ENCODE measurements around the gene TRIM28. TPM values are rescaled to one million over a fixed set of nuclear protein-coding genes. Genes with fewer than 3 reads are reported as not detected.
A peak's percentile ranks its signal among the peaks of the same experiment; 100 is the strongest.

Gene TRIM28
- total and polyA plus RNA-seq, 9 of the 15 experiments (the other 6 are each of a cell fraction or from before 2014, with no cell fraction given), result 12.1 to 797 (median 490) TPM

- TF ChIP-seq POLR2G (IDR thresholded peaks at IDR 0.05; ENCODE audit: low read depth, low read length), result peak; percentile 65
- TF ChIP-seq ZNF764 (CRISPR knock-in tag; IDR thresholded peaks at IDR 0.05; ENCODE audit: low read depth), result no peak
- no peak for TF ChIP-seq MECOM (CRISPR knock-in tag; IDR thresholded peaks at IDR 0.05)
- TF ChIP-seq, protein P1, sequence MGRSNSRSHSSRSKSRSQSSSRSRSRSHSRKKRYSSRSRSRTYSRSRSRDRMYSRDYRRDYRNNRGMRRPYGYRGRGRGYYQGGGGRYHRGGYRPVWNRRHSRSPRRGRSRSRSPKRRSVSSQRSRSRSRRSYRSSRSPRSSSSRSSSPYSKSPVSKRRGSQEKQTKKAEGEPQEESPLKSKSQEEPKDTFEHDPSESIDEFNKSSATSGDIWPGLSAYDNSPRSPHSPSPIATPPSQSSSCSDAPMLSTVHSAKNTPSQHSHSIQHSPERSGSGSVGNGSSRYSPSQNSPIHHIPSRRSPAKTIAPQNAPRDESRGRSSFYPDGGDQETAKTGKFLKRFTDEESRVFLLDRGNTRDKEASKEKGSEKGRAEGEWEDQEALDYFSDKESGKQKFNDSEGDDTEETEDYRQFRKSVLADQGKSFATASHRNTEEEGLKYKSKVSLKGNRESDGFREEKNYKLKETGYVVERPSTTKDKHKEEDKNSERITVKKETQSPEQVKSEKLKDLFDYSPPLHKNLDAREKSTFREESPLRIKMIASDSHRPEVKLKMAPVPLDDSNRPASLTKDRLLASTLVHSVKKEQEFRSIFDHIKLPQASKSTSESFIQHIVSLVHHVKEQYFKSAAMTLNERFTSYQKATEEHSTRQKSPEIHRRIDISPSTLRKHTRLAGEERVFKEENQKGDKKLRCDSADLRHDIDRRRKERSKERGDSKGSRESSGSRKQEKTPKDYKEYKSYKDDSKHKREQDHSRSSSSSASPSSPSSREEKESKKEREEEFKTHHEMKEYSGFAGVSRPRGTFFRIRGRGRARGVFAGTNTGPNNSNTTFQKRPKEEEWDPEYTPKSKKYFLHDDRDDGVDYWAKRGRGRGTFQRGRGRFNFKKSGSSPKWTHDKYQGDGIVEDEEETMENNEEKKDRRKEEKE (IDR thresholded peaks at IDR 0.05; ENCODE audit: borderline replicate concordance in 1 of 2, control insufficient read depth in 1 of 2, low read depth in 2 of 2, low read length in 1 of 2), result no peak
- no peak for TF ChIP-seq ZNF408 (CRISPR knock-in tag; IDR thresholded peaks at IDR 0.05; ENCODE audit: low read depth)
- no peak for TF ChIP-seq FUS (optimal IDR thresholded peaks at IDR 0.05; ENCODE audit: low read depth, low read length)
- TF ChIP-seq MED1 (CRISPR knock-in tag; IDR thresholded peaks at IDR 0.05; ENCODE audit: borderline replicate concordance), result no peak
- no peak for TF ChIP-seq NR0B1 (IDR thresholded peaks at IDR 0.05; ENCODE audit: partially characterized antibody)
- no peak for TF ChIP-seq CSDE1 (IDR thresholded peaks at IDR 0.05)
- no peak for TF ChIP-seq SLC30A9 (CRISPR knock-in tag; IDR thresholded peaks at IDR 0.05)
- no peak for TF ChIP-seq ASH1L (IDR thresholded peaks at IDR 0.05; ENCODE audit: borderline replicate concordance, low read depth, partially characterized antibody)
- TF ChIP-seq, protein P2, sequence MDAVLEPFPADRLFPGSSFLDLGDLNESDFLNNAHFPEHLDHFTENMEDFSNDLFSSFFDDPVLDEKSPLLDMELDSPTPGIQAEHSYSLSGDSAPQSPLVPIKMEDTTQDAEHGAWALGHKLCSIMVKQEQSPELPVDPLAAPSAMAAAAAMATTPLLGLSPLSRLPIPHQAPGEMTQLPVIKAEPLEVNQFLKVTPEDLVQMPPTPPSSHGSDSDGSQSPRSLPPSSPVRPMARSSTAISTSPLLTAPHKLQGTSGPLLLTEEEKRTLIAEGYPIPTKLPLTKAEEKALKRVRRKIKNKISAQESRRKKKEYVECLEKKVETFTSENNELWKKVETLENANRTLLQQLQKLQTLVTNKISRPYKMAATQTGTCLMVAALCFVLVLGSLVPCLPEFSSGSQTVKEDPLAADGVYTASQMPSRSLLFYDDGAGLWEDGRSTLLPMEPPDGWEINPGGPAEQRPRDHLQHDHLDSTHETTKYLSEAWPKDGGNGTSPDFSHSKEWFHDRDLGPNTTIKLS (IDR thresholded peaks at IDR 0.05; ENCODE audit: borderline replicate concordance, low read depth), result no peak
- peak in 1 of 3 experiments; percentile 39 for TF ChIP-seq YY1 (IDR thresholded peaks at IDR 0.05; ENCODE audit: borderline replicate concordance in 1 of 3, control insufficient read depth in 1 of 3, extremely low read depth in 1 of 3, insufficient read depth in 3 of 3, insufficient read length in 1 of 3, insufficient replicate concordance in 2 of 3, low read depth in 1 of 3, low read length in 2 of 3)
- TF ChIP-seq ZNF253 (CRISPR knock-in tag; conservative IDR thresholded peaks at IDR 0.05), result no peak
- no peak for TF ChIP-seq STAG1 (CRISPR knock-in tag; IDR thresholded peaks at IDR 0.05; ENCODE audit: borderline replicate concordance)
- TF ChIP-seq TCF7 (IDR thresholded peaks at IDR 0.05; ENCODE audit: borderline replicate concordance), result no peak
- TF ChIP-seq HIVEP1 (CRISPR knock-in tag; IDR thresholded peaks at IDR 0.05), result no peak
- TF ChIP-seq KHSRP (IDR thresholded peaks at IDR 0.05), result no peak
- 0 out of 2 replicates have a peak, but pooled peaks have one; percentile 15 for TF ChIP-seq THRB (CRISPR knock-in tag; conservative IDR thresholded peaks at IDR 0.05)
These were observed 6.7 kb downstream of the TRIM28 start (continued) for GRCh38 chr19:58550362-58551122.

All from K562 (cell line).